Measurements from ENCODE around the gene CBLL2.
"Not testable (repeated sequence)": the region's sequence is repeated elsewhere in the genome, so short reads cannot be mapped to it uniquely, and the experiment has no call there.

CBLL2 gene, protein sequence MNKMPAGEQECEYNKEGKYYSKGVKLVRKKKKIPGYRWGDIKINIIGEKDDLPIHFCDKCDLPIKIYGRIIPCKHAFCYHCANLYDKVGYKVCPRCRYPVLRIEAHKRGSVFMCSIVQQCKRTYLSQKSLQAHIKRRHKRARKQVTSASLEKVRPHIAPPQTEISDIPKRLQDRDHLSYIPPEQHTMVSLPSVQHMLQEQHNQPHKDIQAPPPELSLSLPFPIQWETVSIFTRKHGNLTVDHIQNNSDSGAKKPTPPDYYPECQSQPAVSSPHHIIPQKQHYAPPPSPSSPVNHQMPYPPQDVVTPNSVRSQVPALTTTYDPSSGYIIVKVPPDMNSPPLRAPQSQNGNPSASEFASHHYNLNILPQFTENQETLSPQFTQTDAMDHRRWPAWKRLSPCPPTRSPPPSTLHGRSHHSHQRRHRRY

DNA sequence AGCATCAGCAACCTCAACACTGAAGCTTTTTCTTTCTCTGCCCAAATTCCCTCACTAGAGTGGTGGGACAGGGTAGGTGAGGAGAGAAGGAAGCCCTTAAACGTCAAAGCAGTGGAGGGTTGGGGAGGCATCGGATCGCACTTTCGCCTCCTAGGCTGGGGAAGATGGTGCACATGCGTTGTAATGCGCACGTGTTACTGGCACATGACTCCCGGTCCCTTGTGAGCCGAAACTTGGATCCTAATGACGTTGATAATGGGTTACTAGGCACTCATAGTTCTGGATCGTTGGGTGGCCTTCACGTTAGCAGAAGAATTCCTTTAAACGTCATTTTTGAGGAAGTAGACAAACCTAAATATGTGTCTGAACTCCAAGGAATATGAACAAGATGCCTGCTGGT is at the start of gene CBLL2:
TSS of gene CBLL2 (plus strand) at position 301 of the 400 bp plus-strand sequence. CDS start at position 380, 79 bp downstream.
- no peak for DNase-seq

DNA sequence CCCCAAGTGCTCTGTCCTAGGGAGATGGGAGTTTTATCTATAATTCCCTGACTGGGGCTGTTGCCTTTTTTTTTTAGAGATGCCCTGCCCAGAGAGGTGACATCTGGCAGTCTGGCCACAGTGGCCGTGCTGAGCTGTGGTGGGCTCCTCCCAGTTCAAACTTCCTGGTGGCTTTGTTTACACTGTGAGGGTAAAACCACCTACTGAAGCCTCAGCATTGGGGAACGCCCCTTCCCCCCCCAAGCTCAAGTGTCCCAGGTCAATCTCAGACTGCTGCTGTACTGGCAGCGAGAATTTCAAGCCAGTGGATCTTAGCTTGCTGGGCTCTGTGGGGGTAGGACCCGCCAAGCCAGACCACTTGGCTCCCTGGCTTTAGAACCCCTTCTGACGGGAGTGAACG is 38.3 kb upstream of the CBLL2 start:
- no peak for DNase-seq

DNA sequence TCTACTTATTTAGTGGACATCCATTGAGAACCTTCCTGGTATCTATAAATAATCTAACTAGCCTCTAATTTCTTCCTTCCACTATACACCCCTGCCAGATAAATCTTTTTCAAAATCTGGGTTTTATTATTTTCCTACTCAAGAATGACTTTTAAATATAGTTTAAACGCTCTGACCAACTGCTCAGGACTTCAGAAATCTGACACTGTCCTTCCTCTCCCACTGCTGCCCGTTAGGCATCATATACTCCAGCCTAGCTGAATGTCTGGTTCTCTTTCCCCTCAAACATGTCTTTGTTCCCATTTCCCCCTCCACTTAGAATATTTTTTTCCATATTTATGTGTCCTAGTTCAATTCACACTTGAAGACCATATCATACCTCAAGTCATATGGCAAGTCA is 35.2 kb upstream of the CBLL2 start:
- DNase-seq: no peak

DNA sequence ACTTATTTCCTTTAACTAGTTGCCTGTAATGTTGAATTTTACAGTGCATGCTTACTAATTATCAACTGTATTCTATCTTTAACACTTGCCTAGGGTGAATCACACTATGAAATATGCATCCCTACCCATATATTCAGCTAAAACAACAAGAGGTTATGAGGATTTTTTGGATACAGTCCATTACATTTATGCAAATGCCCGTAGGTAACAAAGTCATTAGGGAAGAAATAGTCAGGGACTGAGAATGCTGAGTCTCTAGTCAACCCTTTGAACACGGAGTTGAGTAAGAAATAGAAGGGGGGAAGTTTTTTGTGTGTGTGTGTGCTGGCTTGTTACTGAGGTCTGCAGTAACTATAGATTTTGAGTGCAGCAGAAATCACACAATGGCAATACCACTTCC is 26.1 kb upstream of the CBLL2 start:
- no peak for DNase-seq

DNA sequence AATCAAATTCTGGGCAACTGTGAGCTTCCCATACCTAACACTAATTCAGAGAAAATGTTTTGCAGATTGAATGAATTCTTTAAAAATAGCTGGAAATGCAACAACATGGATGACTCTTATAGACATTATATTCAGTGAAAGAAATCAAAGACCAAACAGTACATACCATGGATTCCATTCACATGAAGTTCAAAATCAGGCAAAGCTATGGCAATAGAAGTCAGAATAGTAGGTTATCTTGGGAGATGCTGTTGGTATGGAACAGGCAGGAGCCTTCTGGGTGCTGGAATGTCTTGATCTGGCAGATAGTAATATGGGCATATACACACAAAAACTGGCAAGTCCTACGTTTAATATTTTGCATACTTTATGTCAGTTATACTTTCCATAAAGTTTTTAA is 25.5 kb upstream of the CBLL2 start:
- DNase-seq: no peak

DNA sequence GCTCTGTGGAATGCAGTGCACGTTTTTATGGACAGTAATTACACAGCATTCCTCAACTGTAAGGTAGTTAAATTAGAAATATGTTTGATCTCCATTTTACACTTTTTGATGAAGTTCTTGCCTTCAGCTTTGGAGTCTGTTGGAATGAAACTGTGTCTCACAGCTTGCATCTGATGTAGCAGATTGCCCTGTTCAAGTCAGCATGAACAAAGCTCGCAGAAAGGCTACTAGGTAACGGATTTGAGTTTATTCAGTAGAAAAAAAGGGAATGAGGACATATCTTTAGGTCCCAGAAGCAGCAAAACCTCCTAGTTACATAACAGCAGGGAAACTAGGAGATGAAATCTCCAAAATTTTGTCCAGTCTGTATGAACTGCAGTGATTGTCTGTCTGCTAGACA is 24.3 kb upstream of the CBLL2 start:
- DNase-seq: no peak

DNA sequence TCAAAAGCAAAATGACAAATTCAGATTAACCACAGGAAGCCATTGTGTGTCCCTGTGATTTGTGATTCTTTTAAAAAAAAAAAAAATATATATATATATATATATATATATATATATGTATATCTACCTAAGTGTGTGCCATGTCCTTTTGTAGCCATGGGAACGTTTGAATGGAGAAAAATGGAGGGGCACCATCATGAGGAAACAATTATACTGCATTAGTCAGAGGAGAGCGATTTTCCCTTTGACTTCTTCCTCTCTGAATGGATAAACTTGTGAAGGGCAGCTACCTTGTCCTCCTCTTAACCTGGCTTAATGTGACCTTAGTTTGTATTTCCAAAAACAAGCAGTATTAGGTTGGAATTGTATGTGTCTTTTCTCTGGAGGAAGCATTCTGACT is 23.3 kb upstream of the CBLL2 start:
- DNase-seq: no peak

DNA sequence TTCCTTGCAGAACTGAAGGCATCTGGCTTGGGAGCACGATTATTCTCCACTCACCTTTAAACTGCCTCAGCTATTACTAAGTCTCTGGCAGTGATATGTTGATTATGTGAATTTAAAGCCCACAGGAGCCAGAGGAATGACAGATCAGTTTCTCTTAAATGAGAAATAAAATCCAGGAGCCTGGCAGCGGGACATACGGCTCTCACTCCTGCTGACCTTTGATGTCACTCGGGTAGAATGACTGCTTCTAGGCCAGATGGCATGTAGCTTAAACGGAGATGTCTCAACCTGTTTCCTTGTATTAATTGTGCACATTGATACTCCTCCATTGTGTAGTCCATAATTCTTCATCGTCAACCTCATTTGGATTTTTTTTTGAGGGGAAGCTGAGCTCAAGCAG is 4.0 kb upstream of the CBLL2 start:
- no peak for DNase-seq

DNA sequence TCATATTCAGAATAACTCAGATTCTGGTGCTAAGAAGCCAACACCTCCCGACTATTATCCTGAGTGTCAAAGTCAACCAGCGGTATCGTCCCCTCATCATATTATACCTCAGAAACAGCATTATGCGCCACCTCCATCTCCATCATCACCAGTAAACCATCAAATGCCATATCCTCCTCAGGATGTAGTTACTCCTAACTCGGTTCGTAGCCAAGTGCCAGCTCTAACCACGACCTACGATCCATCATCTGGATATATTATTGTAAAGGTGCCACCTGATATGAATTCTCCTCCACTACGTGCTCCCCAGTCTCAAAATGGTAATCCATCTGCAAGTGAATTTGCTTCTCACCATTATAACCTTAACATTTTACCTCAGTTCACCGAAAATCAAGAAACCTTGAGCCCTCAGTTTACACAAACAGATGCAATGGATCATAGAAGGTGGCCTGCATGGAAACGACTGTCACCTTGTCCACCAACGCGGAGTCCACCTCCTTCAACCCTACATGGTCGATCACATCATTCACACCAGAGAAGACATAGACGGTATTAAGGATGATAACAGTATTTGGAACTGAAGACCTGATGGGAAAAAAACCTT is 1.1 kb downstream of the CBLL2 start:
- no peak for DNase-seq

DNA sequence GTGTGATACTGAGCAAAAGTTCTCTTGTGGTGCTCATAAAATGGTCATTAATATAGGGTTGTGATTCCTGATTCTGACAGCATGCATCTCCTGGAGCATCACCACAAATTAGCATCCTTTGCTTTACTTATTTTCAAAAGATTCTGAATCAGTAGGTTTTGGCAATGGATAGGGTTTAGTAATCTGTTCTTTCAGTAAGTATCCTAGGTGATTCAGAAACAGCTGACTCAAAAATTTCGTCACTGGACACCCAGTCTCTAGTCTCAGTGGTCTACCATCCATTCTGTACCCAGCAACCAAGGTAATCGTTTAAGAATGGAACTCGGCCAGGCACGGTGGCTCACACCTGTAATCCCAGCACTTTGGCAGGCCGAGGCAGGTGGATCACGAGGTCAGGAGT is 4.1 kb downstream of the CBLL2 start:
- DNase-seq: no peak

DNA sequence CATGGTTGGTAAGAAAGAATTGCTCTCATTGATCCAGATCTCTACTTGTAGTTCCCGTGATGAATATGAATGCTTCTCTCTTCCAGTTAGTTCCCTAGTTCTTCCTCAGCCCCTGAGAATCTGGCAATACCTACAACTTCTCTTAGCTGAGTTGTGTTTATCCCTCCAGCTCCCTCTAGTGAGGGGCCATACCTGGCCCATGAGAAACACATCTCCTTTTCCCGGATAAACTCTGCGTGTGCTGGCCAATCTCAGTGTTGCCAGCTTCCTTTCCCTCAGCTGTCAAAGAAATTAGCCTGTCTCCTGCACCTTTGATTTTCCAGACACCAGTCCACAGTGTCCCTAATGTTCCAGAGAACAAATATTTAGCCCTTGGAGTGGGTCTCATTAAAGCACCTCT is 5.7 kb downstream of the CBLL2 start:
- no peak for DNase-seq

DNA sequence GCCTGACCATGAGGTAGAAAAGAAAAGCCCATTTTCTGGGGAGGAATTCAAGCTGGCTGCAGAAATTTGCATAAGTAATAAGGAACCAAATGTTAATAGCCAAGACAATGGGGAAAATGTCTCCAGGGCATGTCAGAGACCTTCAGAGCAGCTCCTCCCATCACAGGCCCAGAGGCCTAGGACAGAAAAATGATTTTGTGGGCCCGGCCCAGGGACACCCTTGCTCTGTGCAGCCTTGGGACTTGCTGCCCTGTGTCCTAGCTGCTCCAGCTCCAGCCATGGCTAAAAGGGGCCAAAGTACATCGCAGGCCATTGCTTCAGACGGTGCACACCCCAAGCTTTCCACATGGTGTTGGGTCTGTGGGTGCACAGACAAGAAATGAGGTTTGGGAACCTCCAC is 16.5 kb downstream of the CBLL2 start:
- DNase-seq: not testable (repeated sequence)

DNA sequence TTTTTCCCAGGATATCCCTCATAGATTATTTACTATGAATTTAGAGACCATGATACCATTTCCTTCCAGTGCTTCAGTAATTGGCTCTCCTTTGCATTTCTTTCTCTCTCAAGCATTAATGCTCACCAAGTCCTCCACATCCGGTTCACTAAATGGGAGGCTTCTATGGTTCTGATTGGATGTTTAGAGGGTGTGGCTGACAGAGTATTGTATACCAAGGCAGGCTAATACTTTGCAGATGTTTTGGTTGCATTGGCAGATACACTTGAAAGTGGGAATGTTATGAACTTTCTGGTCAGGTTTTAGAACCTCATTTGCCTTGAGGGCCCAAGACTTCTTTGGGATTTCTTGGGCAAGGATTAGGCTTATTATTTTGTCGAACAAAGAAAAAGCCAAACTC is 24.2 kb downstream of the CBLL2 start:
- no peak for DNase-seq

DNA sequence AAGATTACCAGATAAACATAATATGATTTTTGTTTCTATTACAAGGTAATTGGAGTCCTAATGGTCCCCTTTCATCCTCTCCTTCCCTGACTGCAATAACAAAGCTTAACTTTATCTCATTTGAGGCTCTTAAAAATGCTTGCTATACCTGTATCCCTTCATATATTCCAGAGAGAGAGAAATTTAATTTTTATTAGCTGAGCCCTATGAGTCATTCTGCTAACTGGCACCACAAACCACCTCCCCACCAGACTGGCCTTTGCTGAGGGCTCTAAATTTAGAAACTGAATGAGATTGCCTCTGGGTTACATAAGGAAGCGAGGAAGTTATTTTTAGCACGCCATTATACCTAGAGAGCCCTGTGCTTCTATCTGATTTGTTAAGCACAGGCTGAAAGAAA is 27.4 kb downstream of the CBLL2 start:
- no peak for DNase-seq

DNA sequence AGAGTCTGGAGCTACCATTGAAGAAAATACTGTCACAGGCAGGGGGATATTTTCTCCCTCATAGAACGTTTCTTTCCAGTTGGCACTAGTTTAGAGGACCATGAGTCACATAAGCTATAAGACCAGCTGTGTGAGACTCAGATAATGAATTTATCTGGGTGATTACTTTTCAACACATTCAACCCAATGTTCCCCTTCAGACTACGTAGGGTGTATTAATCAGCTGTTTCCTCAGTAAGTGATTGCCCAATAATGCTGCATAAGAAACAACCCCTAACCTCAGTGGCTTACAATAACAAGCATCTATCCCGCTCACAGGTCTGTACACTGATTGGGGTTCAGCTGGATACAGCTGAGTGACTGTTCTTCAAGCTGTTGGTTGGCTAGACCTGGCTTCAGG is 38.1 kb downstream of the CBLL2 start:
- DNase-seq: no peak

DNA sequence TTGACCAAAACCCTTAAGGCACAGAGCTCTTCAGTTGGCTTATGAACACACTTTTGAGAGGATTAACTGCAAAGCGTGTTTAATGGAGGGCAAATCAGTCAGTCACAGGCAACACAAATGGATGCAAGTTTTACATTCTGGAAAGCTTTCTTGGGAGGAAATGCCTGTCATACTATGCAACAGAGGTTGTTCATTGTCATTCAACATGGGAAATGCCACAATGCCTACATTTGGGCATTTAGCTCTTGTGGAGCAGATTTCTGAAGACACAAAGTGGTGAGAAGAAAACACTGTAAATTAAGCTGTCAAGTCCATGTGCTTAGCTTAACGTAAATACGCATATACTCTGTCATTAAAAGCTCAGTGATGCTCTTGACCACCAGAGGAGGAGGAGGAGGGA is 41.1 kb downstream of the CBLL2 start:
- no peak for DNase-seq

DNA sequence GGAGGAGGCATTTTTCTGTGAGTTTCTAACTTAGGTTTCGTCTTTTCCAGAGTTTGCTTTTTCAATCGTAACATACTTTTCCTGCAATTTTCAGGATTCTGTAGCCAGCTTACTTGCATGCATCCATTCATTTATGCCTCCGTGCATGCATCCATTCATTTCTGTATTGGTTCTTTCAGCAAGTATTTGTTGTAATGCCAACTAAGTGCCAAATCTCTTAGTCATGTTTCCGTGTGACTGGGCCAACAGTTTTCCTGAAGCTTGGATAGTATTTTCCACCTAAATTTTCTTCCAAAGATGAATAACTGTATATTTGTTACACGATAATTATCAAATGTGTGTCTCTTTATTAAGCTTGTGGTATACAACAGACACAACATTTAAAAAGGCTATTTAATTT is 41.5 kb downstream of the CBLL2 start:
- no peak for DNase-seq

DNA sequence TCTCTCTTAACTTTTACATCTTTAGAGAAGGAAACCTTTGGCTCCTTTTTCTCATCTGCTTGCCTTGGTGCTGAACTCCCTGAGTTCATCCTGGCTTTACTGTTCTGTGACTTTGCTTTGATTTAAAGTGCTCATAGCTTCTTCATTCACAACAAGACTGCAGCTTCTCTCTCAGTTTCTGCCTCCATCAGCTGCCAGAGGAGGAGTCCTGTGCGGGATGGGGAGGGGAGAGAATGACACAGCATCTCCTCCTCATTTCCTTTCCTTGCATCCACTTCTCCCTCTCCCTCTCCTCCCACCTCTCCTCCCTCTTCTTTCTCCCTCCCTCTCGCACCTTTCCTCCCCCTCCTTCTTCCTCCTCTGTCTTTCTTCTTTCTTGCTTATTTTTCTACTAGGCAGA is 42.0 kb downstream of the CBLL2 start:
- DNase-seq: no peak

DNA sequence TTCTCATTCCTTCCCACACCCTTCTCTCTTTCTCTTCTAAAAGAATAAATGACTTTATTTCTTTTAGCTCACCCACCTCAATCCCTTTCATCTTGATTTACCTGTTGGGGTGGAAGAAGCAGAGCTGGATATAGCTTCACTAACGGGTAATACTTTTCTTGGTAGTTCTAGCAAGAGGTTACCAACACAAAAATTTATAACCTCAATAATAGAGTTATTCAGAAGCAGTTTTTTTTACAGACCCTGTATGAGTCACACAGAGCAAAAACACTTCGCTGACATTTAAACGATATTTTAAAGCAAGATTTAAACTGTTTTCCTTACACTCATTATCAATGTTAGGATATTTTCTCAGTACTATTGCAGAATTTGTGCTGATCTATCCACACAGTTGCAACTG is 42.4 kb downstream of the CBLL2 start:
- DNase-seq: no peak

DNA sequence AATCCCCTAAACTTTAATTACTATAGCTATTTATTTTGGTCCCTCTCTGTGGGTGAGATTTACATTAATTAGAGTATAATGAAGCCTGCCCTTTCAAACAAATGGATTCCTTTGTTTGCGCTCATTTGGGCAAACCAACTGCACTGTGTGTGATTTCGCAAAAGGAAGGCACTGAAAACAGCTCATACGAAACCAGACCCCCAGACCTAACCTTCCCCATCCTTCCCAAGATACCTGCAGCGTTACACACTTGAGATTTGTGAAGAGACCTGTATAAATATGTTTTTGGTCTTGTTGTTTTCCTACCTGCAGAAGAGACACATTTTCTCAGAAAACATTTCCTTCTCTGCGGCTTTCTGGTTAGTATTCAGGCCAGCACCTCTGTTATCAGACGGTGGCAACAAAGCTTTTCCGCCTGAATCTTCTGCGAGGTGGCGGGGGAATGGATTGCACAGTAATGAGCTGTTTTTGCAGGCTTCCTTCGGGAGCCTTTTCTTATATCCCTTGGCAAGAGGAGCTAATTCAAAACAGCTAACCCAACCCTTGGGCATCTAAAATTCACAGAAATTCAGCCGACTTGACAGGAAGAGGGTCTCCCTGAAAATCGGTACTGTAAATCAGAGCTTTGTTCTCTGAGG is 47.6 kb downstream of the CBLL2 start:
- DNase-seq: no peak

DNA sequence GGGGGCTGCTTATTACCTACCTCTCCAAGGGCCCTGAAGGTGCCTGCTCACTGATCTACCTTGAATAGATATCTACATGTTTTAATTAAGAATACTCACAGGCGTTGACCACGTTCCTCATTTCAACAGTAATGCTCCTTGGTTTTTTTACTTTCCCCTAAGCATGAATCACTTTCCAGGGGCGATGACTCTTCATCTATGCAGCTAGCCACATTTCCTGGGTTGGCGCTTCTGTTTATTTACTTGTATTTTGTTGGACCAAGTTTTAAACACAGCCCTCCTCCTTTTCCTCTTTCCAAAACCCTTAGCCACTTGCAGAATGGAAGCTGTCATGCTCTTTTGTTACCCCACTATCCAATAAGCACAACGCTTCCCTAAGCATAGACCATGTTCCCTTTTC is 50.8 kb downstream of the CBLL2 start:
- DNase-seq: no peak

All from activated CD4-positive, alpha-beta T cell treated with anti-CD3 and anti-CD28 coated beads for 48 hours (primary cell).